ENCODE measurements around the gene LCN10.

DNA sequence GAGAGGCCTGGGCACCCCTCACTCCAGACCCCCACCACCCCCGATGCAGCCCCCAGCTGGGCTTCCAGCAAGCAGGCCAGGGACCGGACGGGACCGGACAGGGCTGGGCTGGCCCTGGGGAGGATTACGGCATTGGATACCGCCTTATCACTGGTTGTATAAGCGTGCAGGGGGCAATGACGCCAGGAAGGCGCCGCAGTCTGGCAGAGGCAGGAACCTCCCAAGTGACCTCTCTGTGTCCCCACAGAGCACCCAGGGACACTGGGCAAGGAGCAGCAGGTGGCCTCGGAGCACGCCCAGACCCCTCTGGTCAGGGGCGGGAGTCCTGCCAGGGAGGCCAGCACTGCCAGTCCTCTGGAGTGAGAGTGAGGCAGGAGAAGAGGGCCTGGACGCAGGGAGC is 22.3 kb upstream of the LCN10 start:
- TF ChIP-seq, protein P1, sequence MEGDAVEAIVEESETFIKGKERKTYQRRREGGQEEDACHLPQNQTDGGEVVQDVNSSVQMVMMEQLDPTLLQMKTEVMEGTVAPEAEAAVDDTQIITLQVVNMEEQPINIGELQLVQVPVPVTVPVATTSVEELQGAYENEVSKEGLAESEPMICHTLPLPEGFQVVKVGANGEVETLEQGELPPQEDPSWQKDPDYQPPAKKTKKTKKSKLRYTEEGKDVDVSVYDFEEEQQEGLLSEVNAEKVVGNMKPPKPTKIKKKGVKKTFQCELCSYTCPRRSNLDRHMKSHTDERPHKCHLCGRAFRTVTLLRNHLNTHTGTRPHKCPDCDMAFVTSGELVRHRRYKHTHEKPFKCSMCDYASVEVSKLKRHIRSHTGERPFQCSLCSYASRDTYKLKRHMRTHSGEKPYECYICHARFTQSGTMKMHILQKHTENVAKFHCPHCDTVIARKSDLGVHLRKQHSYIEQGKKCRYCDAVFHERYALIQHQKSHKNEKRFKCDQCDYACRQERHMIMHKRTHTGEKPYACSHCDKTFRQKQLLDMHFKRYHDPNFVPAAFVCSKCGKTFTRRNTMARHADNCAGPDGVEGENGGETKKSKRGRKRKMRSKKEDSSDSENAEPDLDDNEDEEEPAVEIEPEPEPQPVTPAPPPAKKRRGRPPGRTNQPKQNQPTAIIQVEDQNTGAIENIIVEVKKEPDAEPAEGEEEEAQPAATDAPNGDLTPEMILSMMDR (IDR thresholded peaks at IDR 0.05), result no peak
- no peak for TF ChIP-seq POLR2A (IDR thresholded peaks at IDR 0.05)

Data from lower leg skin (tissue), 3 donors.